Breast epithelium (tissue), 4 donors: ENCODE results near the gene CAMK4. TPM values are rescaled to one million over a fixed set of nuclear protein-coding genes. Genes with fewer than 3 reads are reported as not detected.
"Not testable (repeated sequence)": the region's sequence is repeated elsewhere in the genome, so short reads cannot be mapped to it uniquely, and the experiment has no call there.

Experiments
- DNase-seq, 2 donors: peaks; one replicate each; pipeline ENCODE4 v3.0.0-alpha.2; 2019; ENCODE audit warnings: low spot score in 2 of 2
- H3K27ac ChIP-seq, 2 donors: fragments of 200-600 bp; sonication (generic) in 1 of 2; one replicate each; pipeline ENCODE4 v1.5.1; 2016 to 2019; ENCODE audit warnings: mild to moderate bottlenecking in 1 of 2
- H3K27me3 ChIP-seq, 2 donors: fragments of 200-600 bp; sonication (generic) in 1 of 2; one replicate each; pipeline versions ENCODE4 v1.5.1 to v1.6.0; 2017 to 2019; ENCODE audit warnings: control low read depth in 1 of 2, mild to moderate bottlenecking in 1 of 2
- H3K36me3 ChIP-seq: fragments of 200-600 bp; one replicate; pipeline ENCODE4 v1.5.1; 2019
- H3K4me1 ChIP-seq, 2 donors: fragments of 200-600 bp; sonication (generic); one replicate each; pipeline ENCODE4 v1.5.1; 2016 to 2019; ENCODE audit warnings: control low read depth in 1 of 2
- H3K4me3 ChIP-seq, 3 donors: fragments of 200-600 bp; sonication (generic); 1 replicate in 2 of 3; 2 replicates in 1 of 3; pipeline ENCODE4 v1.5.1; 2016 to 2019; ENCODE audit warnings: mild to moderate bottlenecking in 3 of 3, moderate library complexity in 2 of 3
- H3K9me3 ChIP-seq, 2 donors: fragments of 200-600 bp; sonication (generic) in 1 of 2; one replicate each; pipeline ENCODE4 v1.5.1; 2016 to 2019; ENCODE audit warnings: control low read depth in 1 of 2
- POLR2A ChIP-seq: fragments of 450-650 bp; IDR thresholded peaks from one replicate; pipeline ENCODE4 v1.6.1; 2016; ENCODE audit warnings: antibody characterized with exemption, mild to moderate bottlenecking, moderate library complexity
- POLR2AphosphoS5 ChIP-seq, 3 donors: sonication (generic); formaldehyde crosslinking; IDR thresholded peaks; one replicate each; pipeline ENCODE4 v1.6.1; 2017; ENCODE audit warnings: antibody characterized with exemption in 3 of 3
- intact Hi-C: fragments of 100-400 bp; cut with DNase I; formaldehyde crosslinking; loops from one replicate; pipeline ENCODE4 v1.15.1; 2023; ENCODE audit warnings: low total_unique reads
- total RNA-seq, 3 donors: library from RNA; depleted of rRNA; stranded (reverse); fragments of >200 nt; gene quantifications; one replicate each; pipeline ENCODE4 v1.1.0, GENCODE V29; 2016
- TF ChIP-seq, protein P1 (sequence below), 3 donors: fragments of 450-650 bp; IDR thresholded peaks; one replicate each; pipeline ENCODE4 v1.5.1; 2016 to 2017; ENCODE audit warnings: antibody characterized with exemption in 3 of 3, mild to moderate bottlenecking in 3 of 3, moderate library complexity in 3 of 3

The CAMK4 gene
- total RNA-seq, 3 donors from 2014 or later, result 0.98 to 1.5 (median 1.4) TPM

DNA sequence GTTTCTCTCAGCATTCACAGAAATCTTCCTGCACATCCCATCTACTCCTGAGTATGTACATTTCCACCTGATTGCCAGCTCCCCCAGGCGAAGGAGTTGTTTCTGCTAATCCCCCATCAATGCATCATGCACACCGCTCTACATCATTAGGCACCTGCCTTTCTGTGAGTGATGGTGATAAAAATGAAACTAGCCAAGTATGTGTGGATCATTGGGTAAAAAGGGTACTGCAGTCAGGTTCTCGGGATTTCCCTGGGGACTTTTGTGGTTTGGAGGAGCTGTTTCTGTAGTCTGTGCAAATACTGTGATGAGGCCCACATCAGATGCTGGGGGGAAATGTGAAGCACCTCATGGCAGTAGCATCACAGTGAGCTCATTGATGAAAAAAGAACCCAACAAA lies 30.4 kb downstream of the CAMK4 start:
- intact Hi-C loops, result no loop called here
- TF ChIP-seq POLR2AphosphoS5 (IDR thresholded peaks at IDR 0.05) (no peak), POLR2A (no peak)
- TF ChIP-seq, protein P1, sequence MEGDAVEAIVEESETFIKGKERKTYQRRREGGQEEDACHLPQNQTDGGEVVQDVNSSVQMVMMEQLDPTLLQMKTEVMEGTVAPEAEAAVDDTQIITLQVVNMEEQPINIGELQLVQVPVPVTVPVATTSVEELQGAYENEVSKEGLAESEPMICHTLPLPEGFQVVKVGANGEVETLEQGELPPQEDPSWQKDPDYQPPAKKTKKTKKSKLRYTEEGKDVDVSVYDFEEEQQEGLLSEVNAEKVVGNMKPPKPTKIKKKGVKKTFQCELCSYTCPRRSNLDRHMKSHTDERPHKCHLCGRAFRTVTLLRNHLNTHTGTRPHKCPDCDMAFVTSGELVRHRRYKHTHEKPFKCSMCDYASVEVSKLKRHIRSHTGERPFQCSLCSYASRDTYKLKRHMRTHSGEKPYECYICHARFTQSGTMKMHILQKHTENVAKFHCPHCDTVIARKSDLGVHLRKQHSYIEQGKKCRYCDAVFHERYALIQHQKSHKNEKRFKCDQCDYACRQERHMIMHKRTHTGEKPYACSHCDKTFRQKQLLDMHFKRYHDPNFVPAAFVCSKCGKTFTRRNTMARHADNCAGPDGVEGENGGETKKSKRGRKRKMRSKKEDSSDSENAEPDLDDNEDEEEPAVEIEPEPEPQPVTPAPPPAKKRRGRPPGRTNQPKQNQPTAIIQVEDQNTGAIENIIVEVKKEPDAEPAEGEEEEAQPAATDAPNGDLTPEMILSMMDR (IDR thresholded peaks at IDR 0.05), result no peak
- H3K9me3 ChIP-seq, result no peaks in the 10 kb centered on the region

DNA sequence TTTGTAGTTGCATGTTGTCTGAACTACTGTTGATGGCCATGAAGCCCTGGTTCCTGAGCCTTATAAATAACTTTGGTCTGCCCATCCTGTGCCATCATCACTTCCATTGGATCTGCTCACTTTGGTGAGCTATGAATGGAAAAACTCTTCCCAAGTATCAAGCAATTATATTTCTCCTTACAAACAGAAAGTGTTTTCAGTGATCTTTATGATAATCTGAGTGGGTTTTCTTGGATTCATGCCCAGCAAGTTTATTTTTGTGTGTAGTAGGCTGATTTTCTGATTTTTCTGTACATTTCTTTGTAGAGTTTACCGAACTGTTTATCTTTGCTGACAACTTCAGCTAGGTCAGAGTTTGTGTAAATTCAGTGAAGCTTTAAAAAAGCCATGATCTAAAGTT lies 31.0 kb downstream of the CAMK4 start:
- TF ChIP-seq, protein P1 (IDR thresholded peaks at IDR 0.05), result no peak
- TF ChIP-seq POLR2A (no peak), POLR2AphosphoS5 (IDR thresholded peaks at IDR 0.05) (no peak)
- Histone ChIP-seq H3K9me3 (no peaks in the 10 kb centered on the region), H3K4me3 (no peak overlapping the region), H3K36me3 (no peaks in the 10 kb centered on the region), H3K4me1 (no peaks in the 10 kb centered on the region), H3K27ac (no peak overlapping the region), H3K27me3 (no peaks in the 10 kb centered on the region)
- DNase-seq, result no peak
- intact Hi-C loops, result no loop called here

More for the DNA sequence above, 30.4 kb downstream of the CAMK4 start:
- no peak overlapping the region for H3K27ac ChIP-seq
- H3K36me3 ChIP-seq, result no peaks in the 10 kb centered on the region
- DNase-seq, result no peak
- H3K4me1 ChIP-seq, result no peaks in the 10 kb centered on the region
- no peaks in the 10 kb centered on the region for H3K27me3 ChIP-seq
- no peak overlapping the region for H3K4me3 ChIP-seq

DNA sequence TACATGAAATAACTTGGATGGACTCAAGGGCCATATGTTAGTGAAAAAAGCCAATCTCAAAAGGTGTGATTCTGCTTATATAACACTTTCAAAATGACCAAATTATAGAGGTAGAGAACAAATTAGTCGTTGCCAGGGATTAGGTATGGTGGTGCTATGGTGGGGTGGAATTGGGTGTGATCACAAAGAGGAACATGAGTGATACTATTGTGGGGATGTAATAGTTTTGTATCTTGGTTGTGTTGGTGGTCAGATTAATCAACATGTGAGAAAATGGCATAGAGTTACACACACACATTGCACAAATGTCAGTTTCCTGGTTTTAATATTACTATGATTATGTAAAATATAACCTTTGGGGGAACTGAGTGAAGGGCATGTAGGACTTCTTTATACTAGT lies 31.9 kb downstream of the CAMK4 start:
- DNase-seq, result no peak
- TF ChIP-seq POLR2A, result no peak
- TF ChIP-seq POLR2AphosphoS5 (IDR thresholded peaks at IDR 0.05), result no peak
- TF ChIP-seq, protein P1 (IDR thresholded peaks at IDR 0.05), result no peak
- no peaks in the 10 kb centered on the region for H3K27me3 ChIP-seq

DNA sequence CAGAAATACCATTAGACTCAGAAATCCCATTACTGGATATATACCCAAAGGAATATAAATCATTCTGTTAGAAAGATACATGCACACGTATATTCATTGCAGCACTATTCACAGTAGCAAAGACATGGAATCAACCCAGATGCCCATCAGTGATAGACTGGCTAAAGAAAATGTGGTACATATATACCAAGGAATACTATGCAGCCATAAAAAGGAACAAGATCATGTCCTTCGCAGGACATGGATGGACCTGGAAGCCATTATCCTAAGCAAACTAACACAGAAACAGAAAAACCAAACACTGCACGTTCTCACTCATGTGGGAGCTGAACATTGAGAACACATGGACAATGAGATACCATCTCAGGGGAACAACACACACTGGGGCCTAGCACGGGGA lies 33.4 kb downstream of the CAMK4 start:
- H3K27ac ChIP-seq, intact Hi-C loops, H3K36me3 ChIP-seq, H3K4me1 ChIP-seq, H3K27me3 ChIP-seq, DNase-seq, H3K4me3 ChIP-seq, H3K9me3 ChIP-seq: not testable (repeated sequence)

More for the DNA sequence above, 31.9 kb downstream of the CAMK4 start:
- intact Hi-C loops, result no loop called here
- Histone ChIP-seq H3K4me3 (no peak overlapping the region), H3K27ac (no peak overlapping the region), H3K4me1 (no peaks in the 10 kb centered on the region), H3K9me3 (no peaks in the 10 kb centered on the region), H3K36me3 (no peaks in the 10 kb centered on the region)

DNA sequence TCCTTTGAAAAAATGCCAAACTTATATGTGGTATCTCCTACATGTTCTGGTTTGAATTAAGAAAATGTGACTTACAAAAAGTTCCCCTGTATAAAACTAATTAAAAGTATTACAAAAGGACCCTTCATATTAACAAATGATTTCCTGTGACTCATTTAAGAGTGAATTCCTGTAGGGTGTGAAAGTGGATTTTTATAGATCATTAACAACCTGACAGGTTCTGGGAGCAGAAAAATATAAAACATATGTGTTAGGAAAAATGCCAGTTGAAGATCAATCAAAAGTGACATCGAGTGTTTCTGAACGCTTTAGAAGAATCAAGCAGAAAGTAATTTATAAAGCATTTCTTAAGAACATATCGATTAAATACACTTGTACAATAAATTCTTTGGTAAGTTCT lies 35.5 kb downstream of the CAMK4 start:
- no peak overlapping the region for H3K4me3 ChIP-seq
- no peak overlapping the region for H3K27ac ChIP-seq
- TF ChIP-seq, protein P1 (IDR thresholded peaks at IDR 0.05), result no peak
- TF ChIP-seq POLR2AphosphoS5 (IDR thresholded peaks at IDR 0.05) (no peak), POLR2A (no peak)
- H3K9me3 ChIP-seq, result no peaks in the 10 kb centered on the region
- no peaks in the 10 kb centered on the region for H3K36me3 ChIP-seq
- DNase-seq, result no peak
- H3K27me3 ChIP-seq, result no peaks in the 10 kb centered on the region
- no peaks in the 10 kb centered on the region for H3K4me1 ChIP-seq
- intact Hi-C loops, result no loop called here

DNA sequence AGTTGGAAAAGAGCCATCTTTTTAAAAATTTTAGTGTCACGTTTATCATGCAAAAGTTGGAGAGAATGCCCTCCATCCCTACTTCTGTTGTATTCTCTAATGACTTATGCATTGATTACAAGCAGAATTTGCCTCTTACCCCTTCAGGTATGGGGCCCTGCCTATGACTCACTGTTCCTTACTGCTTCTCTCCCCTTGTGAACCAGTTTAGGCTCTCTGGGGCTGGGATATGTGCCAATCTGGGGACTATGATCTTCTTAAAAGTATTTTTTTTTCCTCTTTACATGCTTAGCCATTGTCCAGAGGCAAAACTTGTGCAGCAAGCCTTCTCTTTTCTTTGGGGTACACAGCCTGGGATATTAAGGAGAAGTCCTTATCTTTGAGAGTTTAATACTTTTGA lies 37.4 kb downstream of the CAMK4 start:
- intact Hi-C loops, result no loop called here
- H3K36me3 ChIP-seq, result no peaks in the 10 kb centered on the region
- H3K27me3 ChIP-seq, result no peaks in the 10 kb centered on the region
- TF ChIP-seq POLR2AphosphoS5 (IDR thresholded peaks at IDR 0.05), result no peak
- H3K4me1 ChIP-seq, result no peaks in the 10 kb centered on the region
- H3K4me3 ChIP-seq, result no peak overlapping the region
- H3K9me3 ChIP-seq, result no peaks in the 10 kb centered on the region
- H3K27ac ChIP-seq, result no peak overlapping the region
- no peak for DNase-seq
